Ascending aorta (tissue), 2 donors: ENCODE results near the gene RAB28. TPM values are rescaled to one million over a fixed set of nuclear protein-coding genes. Genes with fewer than 3 reads are reported as not detected.

Experiments
- DNase-seq, 2 donors: peaks; one replicate each; pipeline ENCODE4 v3.0.0-alpha.2; 2019; ENCODE audit warnings: low spot score in 2 of 2
- H3K27ac ChIP-seq, 2 donors: fragments of 200-600 bp; sonication (generic); one replicate each; pipeline ENCODE4 v1.5.1; 2016 to 2017; ENCODE audit warnings: mild to moderate bottlenecking in 1 of 2
- H3K27me3 ChIP-seq: fragments of 200-600 bp; sonication (generic); one replicate; pipeline ENCODE4 v1.5.1; 2017
- H3K36me3 ChIP-seq, 2 donors: fragments of 200-600 bp; sonication (generic); one replicate each; pipeline ENCODE4 v1.5.1; 2016
- H3K4me1 ChIP-seq, 2 donors: fragments of 200-600 bp; sonication (generic); one replicate each; pipeline ENCODE4 v1.5.1; 2016 to 2017; ENCODE audit warnings: mild to moderate bottlenecking in 1 of 2
- H3K4me3 ChIP-seq, 2 donors: fragments of 200-600 bp; sonication (generic); one replicate each; pipeline ENCODE4 v1.5.1; 2016 to 2017; ENCODE audit warnings: mild to moderate bottlenecking in 1 of 2
- H3K9me3 ChIP-seq, 2 donors: fragments of 200-600 bp; sonication (generic); one replicate each; pipeline ENCODE4 v1.5.1; 2016
- intact Hi-C: fragments of 100-400 bp; cut with DNase I; formaldehyde crosslinking; loops from one replicate; pipeline ENCODE4 v1.15.1; 2023
- total RNA-seq: library from RNA; depleted of rRNA; stranded (reverse); fragments of >200 nt; gene quantifications from one replicate; pipeline ENCODE4 v1.1.0, GENCODE V29; 2016
- TF ChIP-seq, protein P1 (sequence below), 3 experiments: fragments of 200-600 bp in 2 of 3; fragments of 450-650 bp in 1 of 3; sonication (generic) in 2 of 3; IDR thresholded peaks; one replicate each; pipeline ENCODE4 v1.5.1; 2016 to 2019; ENCODE audit warnings: antibody characterized with exemption in 3 of 3, mild to moderate bottlenecking in 1 of 3, moderate library complexity in 1 of 3

The RAB28 gene
- total RNA-seq, 1 donor from 2014 or later, result 3.2 TPM

DNA sequence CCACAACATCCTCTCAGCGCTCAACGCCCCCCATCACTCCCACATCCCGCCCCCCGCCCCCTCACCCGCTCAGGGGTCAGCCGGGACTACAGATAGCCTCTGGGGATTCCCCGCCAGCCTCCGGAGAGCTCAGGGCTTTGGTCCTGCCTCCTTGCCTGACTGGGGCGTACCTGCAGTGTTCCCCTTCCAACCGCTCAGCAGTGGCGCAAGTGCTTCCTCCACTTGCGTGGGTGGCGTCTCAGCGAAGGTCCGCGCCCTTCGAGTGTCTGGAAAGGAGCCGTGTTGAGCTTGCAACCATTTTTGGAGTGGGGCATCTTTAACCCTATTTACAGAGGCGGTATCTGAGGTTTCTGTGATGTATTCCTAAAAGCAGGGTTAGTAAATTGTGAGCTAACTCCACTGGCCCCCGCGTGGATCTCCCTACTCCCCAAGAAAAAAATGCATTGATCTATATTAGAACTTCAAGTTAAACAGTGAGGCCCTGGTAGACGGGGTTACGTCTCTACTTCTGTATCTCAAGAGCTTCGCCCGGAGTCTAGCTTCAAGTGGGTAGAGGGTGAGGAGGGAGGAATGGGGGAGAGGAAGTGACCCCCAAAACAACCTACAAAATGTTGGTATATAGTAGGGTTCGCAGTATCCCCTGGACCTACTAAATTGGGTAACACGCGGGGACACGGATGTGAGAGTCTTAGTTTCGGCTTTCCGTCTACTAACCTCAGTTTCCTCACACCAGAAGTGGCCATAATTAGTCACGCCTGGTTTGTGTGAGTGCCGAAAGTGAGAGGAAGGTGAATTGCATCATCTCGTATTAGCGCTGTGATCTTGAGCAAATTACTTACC lies 44.1 kb upstream of the RAB28 start:
- TF ChIP-seq, protein P1, sequence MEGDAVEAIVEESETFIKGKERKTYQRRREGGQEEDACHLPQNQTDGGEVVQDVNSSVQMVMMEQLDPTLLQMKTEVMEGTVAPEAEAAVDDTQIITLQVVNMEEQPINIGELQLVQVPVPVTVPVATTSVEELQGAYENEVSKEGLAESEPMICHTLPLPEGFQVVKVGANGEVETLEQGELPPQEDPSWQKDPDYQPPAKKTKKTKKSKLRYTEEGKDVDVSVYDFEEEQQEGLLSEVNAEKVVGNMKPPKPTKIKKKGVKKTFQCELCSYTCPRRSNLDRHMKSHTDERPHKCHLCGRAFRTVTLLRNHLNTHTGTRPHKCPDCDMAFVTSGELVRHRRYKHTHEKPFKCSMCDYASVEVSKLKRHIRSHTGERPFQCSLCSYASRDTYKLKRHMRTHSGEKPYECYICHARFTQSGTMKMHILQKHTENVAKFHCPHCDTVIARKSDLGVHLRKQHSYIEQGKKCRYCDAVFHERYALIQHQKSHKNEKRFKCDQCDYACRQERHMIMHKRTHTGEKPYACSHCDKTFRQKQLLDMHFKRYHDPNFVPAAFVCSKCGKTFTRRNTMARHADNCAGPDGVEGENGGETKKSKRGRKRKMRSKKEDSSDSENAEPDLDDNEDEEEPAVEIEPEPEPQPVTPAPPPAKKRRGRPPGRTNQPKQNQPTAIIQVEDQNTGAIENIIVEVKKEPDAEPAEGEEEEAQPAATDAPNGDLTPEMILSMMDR (IDR thresholded peaks at IDR 0.05), result no peak
- peaks cover 36% of the 10 kb centered on the region for H3K27me3 ChIP-seq
- H3K36me3 ChIP-seq, result no peaks in the 10 kb centered on the region
- peaks cover 6 to 14% of the 10 kb centered on the region in 2 donors for H3K9me3 ChIP-seq
- peaks cover 0 to 3% of the 10 kb centered on the region in 2 donors for H3K4me1 ChIP-seq
- no peak overlapping the region for H3K27ac ChIP-seq
- no peak for DNase-seq
- intact Hi-C loops, result no loop called here
- H3K4me3 ChIP-seq, result no peak overlapping the region

DNA sequence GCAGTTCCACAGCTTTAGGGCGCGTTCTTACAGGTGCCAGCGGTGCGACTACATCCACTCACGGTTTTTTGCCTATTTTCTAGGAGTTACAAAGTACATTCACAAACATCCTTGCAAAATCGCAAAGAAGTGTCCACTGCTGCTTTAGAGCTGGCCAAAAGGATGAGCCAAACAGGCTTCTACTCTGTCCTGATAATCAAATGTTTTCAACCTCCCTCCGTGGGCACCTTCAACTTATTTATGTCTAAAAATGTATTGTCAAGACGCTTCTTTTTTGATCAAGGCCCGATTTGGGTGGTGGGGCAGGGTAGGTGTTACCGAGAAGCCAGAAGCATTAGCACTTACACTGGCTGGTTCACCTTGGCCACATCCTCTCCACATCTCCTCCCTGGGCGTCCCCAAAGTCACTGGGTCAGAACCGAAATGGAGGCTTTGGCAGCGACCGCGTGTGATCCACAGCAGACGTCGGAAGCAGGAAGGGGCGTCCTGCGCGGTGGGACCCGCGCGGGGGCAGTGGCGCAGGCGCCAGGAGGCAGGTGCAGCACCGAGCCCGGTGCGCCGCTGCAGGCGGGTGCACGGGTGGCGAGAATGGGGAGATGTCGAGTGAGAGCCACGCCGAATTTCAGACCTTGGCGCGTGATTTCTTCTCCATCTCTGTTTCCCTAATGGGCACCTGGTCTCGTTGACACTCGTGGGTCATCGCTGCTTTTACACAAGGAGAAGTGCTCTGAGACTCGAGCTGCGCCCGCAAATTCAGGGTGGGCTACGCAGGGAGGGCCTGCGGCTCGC lies 43.2 kb upstream of the RAB28 start:
- TF ChIP-seq, protein P1 (IDR thresholded peaks at IDR 0.05), result no peak
- Histone ChIP-seq H3K4me1 (peaks cover 0 to 3% of the 10 kb centered on the region in 2 donors), H3K9me3 (peaks cover 6 to 14% of the 10 kb centered on the region in 2 donors), H3K27me3 (peaks cover 33% of the 10 kb centered on the region), H3K36me3 (no peaks in the 10 kb centered on the region), H3K27ac (no peak overlapping the region), H3K4me3 (no peak overlapping the region)
- DNase-seq, result no peak
- intact Hi-C loops, result no loop called here

DNA sequence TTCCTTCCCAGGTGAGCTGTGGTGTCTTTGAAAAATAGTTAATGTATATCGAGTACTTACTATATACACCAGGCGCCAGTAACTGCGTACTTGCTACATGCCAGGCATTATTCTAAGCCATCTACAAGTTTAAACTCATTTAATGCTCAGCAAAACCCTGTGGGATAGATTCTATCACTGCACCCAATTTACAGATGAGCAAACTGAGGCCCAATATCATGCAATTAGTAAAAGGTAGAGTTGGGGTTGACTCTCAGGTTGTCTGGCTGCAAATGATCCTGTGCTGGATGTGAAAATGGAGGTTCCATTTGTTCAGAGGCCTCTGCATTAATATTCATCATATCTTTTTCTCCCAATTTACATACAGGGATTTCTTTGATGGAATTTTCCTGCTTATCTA lies 42.5 kb upstream of the RAB28 start:
- Histone ChIP-seq H3K27ac (no peak overlapping the region), H3K4me3 (no peak overlapping the region), H3K36me3 (no peaks in the 10 kb centered on the region), H3K9me3 (peaks cover 6 to 14% of the 10 kb centered on the region in 2 donors), H3K4me1 (peaks cover 0 to 3% of the 10 kb centered on the region in 2 donors), H3K27me3 (peaks cover 27% of the 10 kb centered on the region)
- DNase-seq, result no peak
- intact Hi-C loops, result no loop called here
- TF ChIP-seq, protein P1 (IDR thresholded peaks at IDR 0.05), result no peak

DNA sequence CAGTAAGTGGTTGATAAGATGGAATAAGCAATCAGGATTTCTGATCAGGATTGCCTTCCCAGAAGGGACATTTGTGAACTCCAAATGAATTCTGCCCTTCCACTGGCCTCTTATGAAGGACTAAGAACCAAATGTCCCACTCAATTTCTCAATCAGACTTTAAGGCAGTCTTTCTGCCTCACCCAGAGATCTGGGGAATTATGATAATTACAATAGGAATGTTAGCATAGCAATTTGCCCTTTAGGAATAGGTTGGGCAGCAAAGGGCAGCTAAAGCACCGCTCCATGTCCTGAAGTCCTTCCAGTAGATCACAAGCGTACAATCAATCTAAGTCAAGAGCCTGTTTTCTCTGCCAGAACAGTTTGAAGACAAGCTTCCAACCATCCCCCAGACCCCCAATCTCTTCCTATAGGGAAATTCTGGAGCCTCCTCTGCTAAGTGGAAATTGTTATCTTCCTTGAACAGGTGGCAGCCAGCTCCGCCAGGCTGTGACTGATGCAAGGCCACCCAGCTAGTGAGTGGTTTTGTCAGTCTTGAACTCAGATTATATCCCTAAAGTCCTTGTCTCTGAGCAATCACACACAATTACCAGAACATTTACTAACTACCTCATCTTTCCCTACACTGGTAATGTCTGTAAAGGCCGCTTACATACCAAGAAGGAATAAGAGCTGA lies 41.6 kb upstream of the RAB28 start:
- peaks cover 30% of the 10 kb centered on the region for H3K27me3 ChIP-seq

More for the DNA sequence above, 41.6 kb upstream of the RAB28 start:
- TF ChIP-seq, protein P1 (IDR thresholded peaks at IDR 0.05), result no peak
- Histone ChIP-seq H3K27ac (no peak overlapping the region), H3K4me1 (peaks cover 0 to 3% of the 10 kb centered on the region in 2 donors), H3K36me3 (no peaks in the 10 kb centered on the region), H3K4me3 (no peak overlapping the region), H3K9me3 (peaks cover 6 to 14% of the 10 kb centered on the region in 2 donors)
- no peak for DNase-seq
- intact Hi-C loops, result no loop called here
